ENCODE results near the gene PELI2. TPM values are rescaled to one million over a fixed set of nuclear protein-coding genes. Genes with fewer than 3 reads are reported as not detected.
A peak's percentile ranks its signal among the peaks of the same experiment; 100 is the strongest.

The PELI2 gene
- total RNA-seq, 1 experiment from 2014 or later: 3.1 TPM

GRCh38 chr14:56205881-56206280, 87.7 kb downstream of the PELI2 start:
- DNase-seq (ENCODE audit: low spot score): no peak

GRCh38 chr14:56206596-56206995, 88.4 kb downstream of the PELI2 start:
- DNase-seq (ENCODE audit: low spot score): no peak

- no peak for DNase-seq (ENCODE audit: low spot score)
Observed at GRCh38 chr14:56207626-56208292, 89.5 kb downstream of the PELI2 start.

- DNase-seq (ENCODE audit: low spot score): no peak
Observed at GRCh38 chr14:56208520-56208919, 90.3 kb downstream of the PELI2 start.

- no peak for DNase-seq (ENCODE audit: low spot score)
Observed at GRCh38 chr14:56210571-56210970, 92.4 kb downstream of the PELI2 start.

- DNase-seq (ENCODE audit: low spot score): no peak
Observed at GRCh38 chr14:56211084-56211483, 92.9 kb downstream of the PELI2 start.

- DNase-seq (ENCODE audit: low spot score): no peak
Observed at GRCh38 chr14:56211844-56212243, 93.6 kb downstream of the PELI2 start.

- DNase-seq (ENCODE audit: low spot score): no peak
Observed at GRCh38 chr14:56212521-56212920, 94.3 kb downstream of the PELI2 start.

- DNase-seq (ENCODE audit: low spot score): no peak
Observed at GRCh38 chr14:56213306-56213705, 95.1 kb downstream of the PELI2 start.

GRCh38 chr14:56215180-56215579, 97.0 kb downstream of the PELI2 start:
- DNase-seq (ENCODE audit: low spot score): no peak

- DNase-seq (ENCODE audit: low spot score): no peak
Observed at GRCh38 chr14:56216626-56217379, 98.6 kb downstream of the PELI2 start.

- DNase-seq (ENCODE audit: low spot score): no peak
Observed at GRCh38 chr14:56217380-56218045, 99.3 kb downstream of the PELI2 start.

GRCh38 chr14:56219666-56220413, 101.6 kb downstream of the PELI2 start:
- no peak for DNase-seq (ENCODE audit: low spot score)

- no peak for DNase-seq (ENCODE audit: low spot score)
Observed at GRCh38 chr14:56221382-56222128, 103.3 kb downstream of the PELI2 start.

- DNase-seq (ENCODE audit: low spot score): no peak
Observed at GRCh38 chr14:56224229-56224628, 106.0 kb downstream of the PELI2 start.

GRCh38 chr14:56224691-56225681, 106.8 kb downstream of the PELI2 start:
- peak; percentile 68 for DNase-seq (ENCODE audit: low spot score)

- DNase-seq (ENCODE audit: low spot score): no peak
Observed at GRCh38 chr14:56235388-56235787, 117.2 kb downstream of the PELI2 start.

GRCh38 chr14:56237398-56237797, 119.2 kb downstream of the PELI2 start:
- DNase-seq (ENCODE audit: low spot score): no peak

- no peak for DNase-seq (ENCODE audit: low spot score)
Observed at GRCh38 chr14:56241461-56241860, 123.2 kb downstream of the PELI2 start.

- DNase-seq (ENCODE audit: low spot score): no peak
Observed at GRCh38 chr14:56243110-56243509, 124.9 kb downstream of the PELI2 start.

All from HT-29 (cell line).